ENCODE data around the gene STK11. TPM values are rescaled to one million over a fixed set of nuclear protein-coding genes. Genes with fewer than 3 reads are reported as not detected.

Gene STK11
- total RNA-seq, 1 experiment from 2014 or later: 56.7 TPM

- no peaks in the 10 kb centered on the region for H3K27me3 Mint-ChIP-seq (ENCODE audit: insufficient read depth, unreplicated experiment)
- H3K36me3 Mint-ChIP-seq (ENCODE audit: insufficient read depth, unreplicated experiment): peaks cover 94% of the 10 kb centered on the region
- Histone ChIP-seq H3K4me3 (ENCODE audit: low read depth, low read length) (peak overlapping the region; percentile 62), H3K27me3 (replicated peaks; ENCODE audit: control insufficient read depth, insufficient read depth, low read length) (no peaks in the 10 kb centered on the region), H3K36me3 (ENCODE audit: control insufficient read depth, insufficient read depth, low read length) (peaks cover 17% of the 10 kb centered on the region), H3K4me1 (peaks cover 36% of the 10 kb centered on the region), H3K9me3 (no peaks in the 10 kb centered on the region)
- ChIA-PET CTCF (interaction anchor here (0.6 to 2.2 kb wide), 5 partner anchors 9 to 755 kb away, joined by 3 to 37 read pairs (median 4); partner anchors contain the start of gene CIRBP), POLR2A (interaction anchor here (0.6 to 2.3 kb wide), 5 partner anchors 9 to 85 kb away, joined by 3 to 61 read pairs (median 8); partner anchors contain the start of gene CIRBP)
- no peak for DNase-seq
- H3K9me3 Mint-ChIP-seq (ENCODE audit: unreplicated experiment): no peaks in the 10 kb centered on the region
- peak overlapping the region; percentile 96 for H3K4me3 Mint-ChIP-seq (ENCODE audit: unreplicated experiment)
- TF ChIP-seq CTCF (IDR thresholded peaks at IDR 0.05; ENCODE audit: insufficient read depth in 1 of 2, low read depth in 1 of 2, low read length in 1 of 2, severe bottlenecking in 1 of 2, unreplicated experiment in 1 of 2): peak in 1 of 2 experiments; percentile 3
- no TSS peak for BruUV-seq (replicated peaks)
- peak overlapping the region; percentile 91 for H3K27ac Mint-ChIP-seq (ENCODE audit: unreplicated experiment)
- intact Hi-C loops (cut with micrococcal nuclease; ENCODE audit: unreplicated experiment): loop anchor here (1.0 kb wide), 1 partner anchor 13 kb away; no protein-coding TSS in a partner anchor
- H3K4me1 Mint-ChIP-seq (ENCODE audit: low read depth, unreplicated experiment): peaks cover 12% of the 10 kb centered on the region
These were observed 47.4 kb downstream of the STK11 start for GRCh38 chr19:1252821-1253513.

GRCh38 chr19:1253514-1254080, 48.0 kb downstream of the STK11 start:
- Histone ChIP-seq H3K4me1 (peaks cover 38% of the 10 kb centered on the region), H3K4me3 (ENCODE audit: low read depth, low read length) (peak overlapping the region; percentile 62), H3K36me3 (ENCODE audit: control insufficient read depth, insufficient read depth, low read length) (peaks cover 17% of the 10 kb centered on the region), H3K9me3 (no peaks in the 10 kb centered on the region), H3K27me3 (replicated peaks; ENCODE audit: control insufficient read depth, insufficient read depth, low read length) (no peaks in the 10 kb centered on the region)
- Mint-ChIP-seq H3K9me3 (ENCODE audit: unreplicated experiment) (no peaks in the 10 kb centered on the region), H3K36me3 (ENCODE audit: insufficient read depth, unreplicated experiment) (peaks cover 96% of the 10 kb centered on the region), H3K4me1 (ENCODE audit: low read depth, unreplicated experiment) (peaks cover 12% of the 10 kb centered on the region), H3K27me3 (ENCODE audit: insufficient read depth, unreplicated experiment) (no peaks in the 10 kb centered on the region), H3K27ac (ENCODE audit: unreplicated experiment) (peak overlapping the region; percentile 91), H3K4me3 (ENCODE audit: unreplicated experiment) (peak overlapping the region; percentile 96)
- ChIA-PET CTCF (interaction anchor here (1.4 to 2.2 kb wide), 3 partner anchors 9 to 15 kb away, joined by 3 to 37 read pairs (median 22); partner anchors contain the start of gene CIRBP), POLR2A (interaction anchor here (1.0 to 2.3 kb wide), 4 partner anchors 8 to 16 kb away, joined by 6 to 61 read pairs (median 22); partner anchors contain the start of gene CIRBP)
- TF ChIP-seq CTCF (IDR thresholded peaks at IDR 0.05; ENCODE audit: insufficient read depth in 1 of 2, low read depth in 1 of 2, low read length in 1 of 2, severe bottlenecking in 1 of 2, unreplicated experiment in 1 of 2): no peak
- BruUV-seq (replicated peaks): no TSS peak
- DNase-seq: peak; percentile 95
- intact Hi-C loops (cut with micrococcal nuclease; ENCODE audit: unreplicated experiment): loop anchor here (1.0 kb wide), 1 partner anchor 13 kb away; no protein-coding TSS in a partner anchor

GRCh38 chr19:1254081-1254527, 48.5 kb downstream of the STK11 start:
- Histone ChIP-seq H3K4me3 (ENCODE audit: low read depth, low read length) (peak overlapping the region; percentile 1; the same call in 1 of the 2 replicates), H3K27me3 (replicated peaks; ENCODE audit: control insufficient read depth, insufficient read depth, low read length) (no peaks in the 10 kb centered on the region), H3K36me3 (ENCODE audit: control insufficient read depth, insufficient read depth, low read length) (peaks cover 17% of the 10 kb centered on the region), H3K9me3 (no peaks in the 10 kb centered on the region), H3K4me1 (peaks cover 42% of the 10 kb centered on the region)
- ChIA-PET POLR2A (interaction anchor here (1.0 to 2.3 kb wide), 3 partner anchors 10 to 15 kb away, joined by 6 to 61 read pairs (median 37); partner anchors contain the start of gene CIRBP), CTCF (interaction anchor here (1.8 to 2.2 kb wide), 2 partner anchors 10 to 12 kb away, joined by 22 to 37 read pairs; no protein-coding TSS in a partner anchor)
- H3K9me3 Mint-ChIP-seq (ENCODE audit: unreplicated experiment): no peaks in the 10 kb centered on the region
- H3K27me3 Mint-ChIP-seq (ENCODE audit: insufficient read depth, unreplicated experiment): no peaks in the 10 kb centered on the region
- H3K27ac Mint-ChIP-seq (ENCODE audit: unreplicated experiment): peak overlapping the region; percentile 91
- no peak for DNase-seq
- peaks cover 98% of the 10 kb centered on the region for H3K36me3 Mint-ChIP-seq (ENCODE audit: insufficient read depth, unreplicated experiment)
- intact Hi-C loops (cut with micrococcal nuclease; ENCODE audit: unreplicated experiment): no loop called here
- no peak for TF ChIP-seq CTCF (IDR thresholded peaks at IDR 0.05; ENCODE audit: insufficient read depth in 1 of 2, low read depth in 1 of 2, low read length in 1 of 2, severe bottlenecking in 1 of 2, unreplicated experiment in 1 of 2)
- H3K4me3 Mint-ChIP-seq (ENCODE audit: unreplicated experiment): peak overlapping the region; percentile 27
- BruUV-seq (replicated peaks): no TSS peak
- H3K4me1 Mint-ChIP-seq (ENCODE audit: low read depth, unreplicated experiment): peaks cover 12% of the 10 kb centered on the region
